ENCODE results near the gene CCSER2.

CCSER2 gene

GRCh38 chr10:84356928-84357327 lies 28.5 kb downstream of the CCSER2 start:
- no peak for DNase-seq (ENCODE audit: low read depth)
- no peak for TF ChIP-seq CTCF (conservative IDR thresholded peaks at IDR 0.05; ENCODE audit: low read depth, low read length)
- H3K4me3 ChIP-seq (ENCODE audit: low read length) = no peak overlapping the region

- DNase-seq (ENCODE audit: low read depth) = no peak
- TF ChIP-seq CTCF (conservative IDR thresholded peaks at IDR 0.05; ENCODE audit: low read depth, low read length) = no peak
- no peak overlapping the region for H3K4me3 ChIP-seq (ENCODE audit: low read length)
Measured at GRCh38 chr10:84358743-84359142, 30.4 kb downstream of the CCSER2 start.

GRCh38 chr10:84360637-84361365 lies 32.4 kb downstream of the CCSER2 start:
- TF ChIP-seq CTCF (conservative IDR thresholded peaks at IDR 0.05; ENCODE audit: low read depth, low read length) = no peak
- H3K4me3 ChIP-seq (ENCODE audit: low read length) = peak overlapping the region; percentile 19
- DNase-seq (ENCODE audit: low read depth) = peak; percentile 19

GRCh38 chr10:84365335-84365881 lies 37.0 kb downstream of the CCSER2 start:
- H3K4me3 ChIP-seq (ENCODE audit: low read length) = no peak overlapping the region
- TF ChIP-seq CTCF (conservative IDR thresholded peaks at IDR 0.05; ENCODE audit: low read depth, low read length) = no peak
- no peak for DNase-seq (ENCODE audit: low read depth)

- no peak for TF ChIP-seq CTCF (conservative IDR thresholded peaks at IDR 0.05; ENCODE audit: low read depth, low read length)
- H3K4me3 ChIP-seq (ENCODE audit: low read length) = no peak overlapping the region
Measured at GRCh38 chr10:84366041-84366440, 37.7 kb downstream of the CCSER2 start.

GRCh38 chr10:84367256-84367655 lies 38.9 kb downstream of the CCSER2 start:
- H3K4me3 ChIP-seq (ENCODE audit: low read length) = no peak overlapping the region
- TF ChIP-seq CTCF (conservative IDR thresholded peaks at IDR 0.05; ENCODE audit: low read depth, low read length) = no peak
- DNase-seq (ENCODE audit: low read depth) = no peak

More at GRCh38 chr10:84366041-84366440, 37.7 kb downstream of the CCSER2 start:
- DNase-seq (ENCODE audit: low read depth) = no peak

GRCh38 chr10:84368828-84369227 lies 40.4 kb downstream of the CCSER2 start:
- no peak overlapping the region for H3K4me3 ChIP-seq (ENCODE audit: low read length)
- TF ChIP-seq CTCF (conservative IDR thresholded peaks at IDR 0.05; ENCODE audit: low read depth, low read length) = no peak
- no peak for DNase-seq (ENCODE audit: low read depth)
